Activated CD4-positive, alpha-beta T cell treated with anti-CD3 and anti-CD28 coated beads, Interleukin-2, amount 10 ng/mL, durations not matched to agents 24 days and 14 days (primary cell): ENCODE results near the gene CD151. TPM values are rescaled to one million over a fixed set of nuclear protein-coding genes. Genes with fewer than 3 reads are reported as not detected.

ENCODE experiments used
- DNase-seq: peaks from one replicate; pipeline ENCODE4 v3.0.0; 2022
- H3K27ac Mint-ChIP-seq: one replicate; pipeline ENCODE4 v1.8.0; 2022; ENCODE audit warnings: mild to moderate bottlenecking, mixed read lengths
- H3K27me3 Mint-ChIP-seq: one replicate; pipeline ENCODE4 v1.8.0; 2022; ENCODE audit warnings: mixed read lengths
- H3K36me3 Mint-ChIP-seq: one replicate; pipeline ENCODE4 v1.8.0; 2022; ENCODE audit warnings: low read depth, mild to moderate bottlenecking, mixed read lengths
- H3K4me1 Mint-ChIP-seq: one replicate; pipeline ENCODE4 v1.8.0; 2021; ENCODE audit warnings: mixed read lengths
- H3K4me3 Mint-ChIP-seq: one replicate; pipeline ENCODE4 v1.8.0; 2022; ENCODE audit warnings: mild to moderate bottlenecking, moderate library complexity, mixed read lengths
- H3K9me3 Mint-ChIP-seq: one replicate; pipeline ENCODE4 v1.8.0; 2021; ENCODE audit warnings: mixed read lengths
- intact Hi-C: fragments of 100-400 bp; cut with micrococcal nuclease; formaldehyde crosslinking; loops from one replicate; pipeline ENCODE4 v1.15.1; 2023
- total RNA-seq: library from RNA; stranded (reverse); gene quantifications from 2 replicates; pipeline ENCODE4 v1.2.3, GENCODE V29; 2022

The CD151 gene
- total RNA-seq, 1 donor from 2014 or later: 81.0 TPM

DNA sequence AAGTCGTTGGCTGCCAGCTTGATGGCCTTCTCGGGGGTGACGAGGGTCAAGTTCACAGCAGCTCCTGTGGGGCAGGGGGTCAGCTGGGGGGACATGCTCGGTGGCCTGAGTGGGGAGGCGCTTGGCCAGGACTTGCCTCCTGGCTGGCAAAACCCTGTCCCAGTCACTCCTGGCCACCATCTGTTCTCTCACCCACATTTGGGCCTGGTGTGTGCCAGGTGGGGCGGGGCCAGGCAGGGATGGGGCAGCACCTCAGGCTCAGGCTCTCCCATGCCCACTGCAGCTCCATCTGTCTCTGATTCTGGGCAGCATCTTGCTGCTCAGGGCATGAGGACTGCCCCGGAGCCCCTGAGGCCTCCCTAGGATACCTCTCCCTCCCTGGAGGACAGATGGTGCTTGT, 39.2 kb upstream of the CD151 start:
- DNase-seq: no peak
- Mint-ChIP-seq H3K4me1 (peaks cover 9% of the 10 kb centered on the region), H3K4me3 (peak overlapping the region; percentile 59), H3K27me3 (no peaks in the 10 kb centered on the region), H3K27ac (no peak overlapping the region), H3K9me3 (no peaks in the 10 kb centered on the region), H3K36me3 (peaks cover 13% of the 10 kb centered on the region)
- intact Hi-C loops: no loop called here

DNA sequence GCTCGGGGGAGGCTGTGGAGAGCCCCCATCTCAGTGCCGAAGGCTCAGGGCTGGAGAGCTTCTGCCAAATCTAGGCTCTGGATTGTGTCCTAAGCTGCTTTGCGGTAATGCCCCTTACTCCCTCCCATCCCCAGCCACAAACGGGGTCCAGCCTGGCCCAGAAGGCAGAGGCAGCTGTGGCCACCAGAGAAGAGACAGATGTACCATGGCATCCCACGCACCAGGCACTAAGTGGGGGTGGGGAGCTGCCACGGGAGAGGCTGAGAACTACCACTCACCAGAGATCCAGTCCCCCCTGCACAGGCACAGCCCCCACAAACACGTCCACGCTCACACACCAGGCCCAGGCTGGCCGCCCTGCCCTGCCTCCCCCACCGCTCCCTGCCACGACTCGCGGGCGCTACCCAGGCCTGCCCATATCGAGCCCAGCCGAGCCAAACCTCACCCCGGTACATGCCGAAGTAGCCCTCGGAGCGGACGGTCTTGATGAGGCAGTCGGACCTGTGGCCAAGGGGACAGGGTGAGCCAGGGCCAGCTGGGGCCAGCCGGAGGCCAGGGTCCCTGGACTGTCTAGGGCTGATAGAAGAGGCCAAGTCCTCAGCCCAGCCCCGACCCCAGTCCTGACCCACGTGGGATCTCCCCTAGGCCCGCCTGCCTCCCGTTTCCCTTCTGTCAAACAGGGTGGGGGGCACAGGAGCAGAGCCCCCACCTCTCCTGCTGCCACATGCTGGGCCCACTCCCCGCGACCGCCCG, 38.6 kb upstream of the CD151 start:
- Mint-ChIP-seq H3K4me3 (peak overlapping the region; percentile 59), H3K27me3 (no peaks in the 10 kb centered on the region), H3K4me1 (peaks cover 9% of the 10 kb centered on the region), H3K27ac (no peak overlapping the region), H3K9me3 (no peaks in the 10 kb centered on the region), H3K36me3 (peaks cover 13% of the 10 kb centered on the region)
- no peak for DNase-seq
- intact Hi-C loops: no loop called here

DNA sequence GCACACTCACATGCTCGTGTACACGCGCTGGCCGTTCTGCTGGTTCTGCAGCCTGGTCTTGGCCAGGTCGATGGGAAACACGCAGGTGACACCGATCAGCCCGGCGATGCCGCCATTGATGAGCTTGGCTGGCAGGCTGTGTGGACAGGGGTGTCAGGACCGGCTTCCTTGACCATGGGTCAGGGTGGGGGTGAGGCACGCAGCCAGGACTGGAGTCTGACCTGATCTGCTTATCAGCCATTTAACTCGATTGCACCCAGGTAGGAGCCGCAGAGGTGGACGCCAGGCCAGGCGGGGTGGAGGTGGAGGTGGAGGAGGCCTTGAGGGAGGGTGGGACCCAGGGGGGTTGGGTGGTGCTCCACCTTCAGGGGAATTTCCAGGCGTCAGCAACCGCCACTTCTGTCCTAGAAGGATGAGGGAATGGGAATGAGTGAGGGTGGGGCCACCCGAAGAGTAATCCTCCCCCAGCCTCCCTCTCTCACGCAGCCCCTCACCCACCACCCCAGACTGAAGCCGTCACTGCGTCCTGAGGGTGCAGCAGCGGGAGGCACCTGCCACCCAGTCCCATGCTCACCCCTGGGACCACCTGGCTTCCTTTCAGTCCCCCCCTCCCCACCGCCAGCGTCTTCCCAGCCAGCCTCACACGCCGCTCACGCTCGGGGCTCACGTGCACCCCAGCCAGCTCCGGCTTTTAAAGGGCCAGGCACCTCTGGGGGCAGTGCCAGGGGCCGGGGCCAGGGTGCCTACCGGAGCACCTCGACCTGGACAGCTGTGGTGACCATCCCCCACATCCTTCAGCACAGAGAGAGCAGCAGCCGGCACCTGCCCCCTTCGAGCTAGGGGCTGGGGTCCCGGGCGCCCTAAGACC, 37.8 kb upstream of the CD151 start:
- Mint-ChIP-seq H3K4me3 (peak overlapping the region; percentile 68), H3K27me3 (no peaks in the 10 kb centered on the region), H3K4me1 (peaks cover 7% of the 10 kb centered on the region), H3K27ac (no peak overlapping the region), H3K36me3 (peaks cover 15% of the 10 kb centered on the region), H3K9me3 (no peaks in the 10 kb centered on the region)
- DNase-seq: no peak
- intact Hi-C loops: loop anchor here (5.0 kb wide), 3 partner anchors 98 to 288 kb away; partner anchors contain the start of genes DEAF1, PHRF1, RNH1 and TMEM80

DNA sequence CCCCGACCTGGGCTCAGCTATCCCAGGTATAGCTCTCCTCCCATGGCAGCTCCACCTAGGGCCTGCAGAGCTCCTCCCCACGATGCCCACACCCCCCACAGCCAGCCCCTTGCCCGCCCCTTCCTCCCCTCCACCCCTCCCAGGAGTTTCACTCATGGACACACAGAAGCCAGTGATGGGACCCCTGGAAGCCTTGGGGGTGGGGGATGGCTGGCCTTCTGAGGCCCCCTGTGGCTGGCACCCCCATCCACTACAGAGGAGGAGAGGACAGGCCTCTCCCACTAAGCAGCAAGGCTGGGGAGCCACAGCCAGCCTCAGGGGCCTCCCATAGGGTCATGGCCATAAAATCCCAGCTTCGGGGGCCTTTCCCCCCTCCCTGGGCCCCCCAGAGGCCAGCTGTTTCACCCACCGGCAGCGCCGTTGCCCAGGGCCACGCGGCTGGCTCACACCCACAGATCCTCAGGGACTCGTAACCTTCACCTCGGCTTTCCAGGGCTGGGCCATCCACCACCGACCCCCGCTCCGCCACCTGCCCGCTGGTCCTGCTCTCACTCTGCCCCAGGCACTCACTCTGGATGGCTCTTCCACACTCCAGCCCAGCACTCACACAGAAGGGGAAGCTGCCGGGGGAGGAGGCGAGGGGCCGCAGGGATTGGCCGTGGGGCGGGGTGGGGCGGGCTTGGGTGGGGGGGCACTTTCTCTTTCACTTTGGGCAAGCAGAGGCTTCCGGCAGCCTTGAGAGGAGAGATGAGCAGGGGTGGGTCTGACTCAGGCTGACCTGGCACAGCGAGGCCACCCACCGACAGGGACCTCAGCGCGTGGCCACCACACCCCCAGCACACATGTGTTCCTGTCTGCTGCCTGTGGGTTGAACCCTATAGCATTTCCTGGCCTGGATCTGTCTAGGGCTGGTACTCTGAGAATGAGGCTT, 36.9 kb upstream of the CD151 start:
- no peaks in the 10 kb centered on the region for H3K27me3 Mint-ChIP-seq

DNA sequence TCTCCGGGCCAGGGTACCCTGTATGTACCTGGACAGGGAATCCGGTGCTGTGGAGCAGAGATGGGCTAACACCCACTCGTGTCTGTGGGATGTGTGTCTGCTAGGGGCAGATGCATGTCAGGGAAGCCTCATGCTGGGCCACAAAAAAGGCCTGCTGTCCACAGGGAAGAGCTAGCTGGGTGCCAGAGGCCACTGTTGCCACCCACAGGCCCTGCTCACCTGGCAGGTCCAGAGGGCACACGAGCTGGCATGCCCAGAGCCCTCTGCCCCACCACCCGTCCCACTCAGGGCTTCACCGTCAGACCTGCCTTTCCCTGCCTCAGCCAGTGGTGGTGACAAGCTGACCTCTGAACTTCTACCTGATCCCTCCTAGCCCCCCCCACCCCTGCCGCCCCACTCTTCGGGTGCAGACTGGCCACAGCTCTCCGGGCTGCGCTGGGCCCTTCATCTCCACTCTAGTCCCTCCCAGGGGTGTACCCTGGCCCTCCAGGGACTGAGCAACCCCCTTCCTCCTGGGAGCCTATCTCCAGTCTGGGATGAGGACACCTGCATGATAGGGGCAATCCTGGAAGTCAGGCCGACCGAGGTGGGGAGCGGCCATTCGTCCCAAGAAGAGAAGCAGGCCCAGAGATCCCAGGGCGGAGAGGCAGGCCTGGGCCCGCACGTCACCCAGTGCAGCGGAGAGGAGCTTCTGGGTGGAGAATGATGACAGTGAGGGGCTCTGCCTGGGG, 36.0 kb upstream of the CD151 start:
- intact Hi-C loops: loop anchor here (1.0 to 5.0 kb wide), 7 partner anchors 9 to 289 kb away; partner anchors contain the start of genes DEAF1, GATD1, PHRF1 and PIDD1

More for the DNA sequence above, 36.9 kb upstream of the CD151 start:
- Mint-ChIP-seq H3K4me1 (peaks cover 7% of the 10 kb centered on the region), H3K4me3 (peak overlapping the region; percentile 91), H3K36me3 (peaks cover 16% of the 10 kb centered on the region), H3K9me3 (no peaks in the 10 kb centered on the region), H3K27ac (peak overlapping the region; percentile 80)
- intact Hi-C loops: loop anchor here (1.0 to 5.0 kb wide), 7 partner anchors 9 to 289 kb away; partner anchors contain the start of genes DEAF1, GATD1, PHRF1 and PIDD1
- DNase-seq: peak; percentile 93

DNA sequence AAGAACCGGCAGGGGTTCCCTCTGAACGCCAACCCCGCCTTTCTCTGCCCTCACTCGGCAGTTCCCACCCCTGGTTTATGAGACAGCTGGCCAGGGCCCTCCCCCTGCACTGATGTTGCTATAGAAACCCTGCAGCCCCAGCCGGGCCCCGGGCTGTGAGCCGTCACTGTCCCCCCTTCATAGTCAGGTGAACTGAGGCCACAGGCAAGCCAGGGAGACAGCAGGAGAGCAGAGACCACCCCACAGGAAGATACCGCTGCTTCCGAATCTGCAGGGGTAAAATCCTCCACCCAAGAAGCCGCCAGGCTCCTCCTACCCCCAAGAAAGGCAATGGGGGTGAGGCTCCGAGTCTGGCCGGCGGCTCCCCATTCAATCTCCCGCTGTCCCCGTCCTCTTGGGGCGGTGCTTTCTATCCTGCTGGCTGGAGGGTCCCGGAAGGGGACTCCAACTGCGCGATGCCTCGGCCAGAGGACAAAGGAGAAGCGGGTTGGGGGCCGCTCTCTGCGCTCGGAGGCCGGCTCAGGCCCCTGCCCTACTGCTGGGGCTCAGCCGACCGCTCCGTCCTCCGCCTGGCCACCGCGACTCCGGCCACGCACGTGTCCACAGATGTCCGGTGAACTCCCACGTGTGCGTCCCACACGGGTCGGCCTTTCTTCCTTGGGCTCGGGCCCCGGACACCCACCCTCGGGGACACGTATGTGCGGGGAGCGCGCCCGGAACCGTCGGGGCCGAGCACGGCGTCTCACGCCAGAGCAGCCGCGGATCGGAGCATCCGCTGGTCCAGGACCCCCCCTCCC, 35.3 kb upstream of the CD151 start:
- Mint-ChIP-seq H3K9me3 (no peaks in the 10 kb centered on the region), H3K36me3 (peaks cover 16% of the 10 kb centered on the region), H3K27me3 (no peaks in the 10 kb centered on the region), H3K27ac (peak overlapping the region; percentile 87), H3K4me3 (peak overlapping the region; percentile 91), H3K4me1 (peaks cover 7% of the 10 kb centered on the region)
- intact Hi-C loops: loop anchor here (2.0 to 5.0 kb wide), 5 partner anchors 21 to 290 kb away; partner anchors contain the start of genes DEAF1, GATD1, PHRF1 and RNH1
- DNase-seq: peak; percentile 92

More for the DNA sequence above, 36.0 kb upstream of the CD151 start:
- Mint-ChIP-seq H3K27me3 (no peaks in the 10 kb centered on the region), H3K9me3 (no peaks in the 10 kb centered on the region), H3K4me1 (peaks cover 7% of the 10 kb centered on the region), H3K36me3 (peaks cover 18% of the 10 kb centered on the region), H3K4me3 (peak overlapping the region; percentile 91), H3K27ac (peak overlapping the region; percentile 87)
- DNase-seq: no peak

DNA sequence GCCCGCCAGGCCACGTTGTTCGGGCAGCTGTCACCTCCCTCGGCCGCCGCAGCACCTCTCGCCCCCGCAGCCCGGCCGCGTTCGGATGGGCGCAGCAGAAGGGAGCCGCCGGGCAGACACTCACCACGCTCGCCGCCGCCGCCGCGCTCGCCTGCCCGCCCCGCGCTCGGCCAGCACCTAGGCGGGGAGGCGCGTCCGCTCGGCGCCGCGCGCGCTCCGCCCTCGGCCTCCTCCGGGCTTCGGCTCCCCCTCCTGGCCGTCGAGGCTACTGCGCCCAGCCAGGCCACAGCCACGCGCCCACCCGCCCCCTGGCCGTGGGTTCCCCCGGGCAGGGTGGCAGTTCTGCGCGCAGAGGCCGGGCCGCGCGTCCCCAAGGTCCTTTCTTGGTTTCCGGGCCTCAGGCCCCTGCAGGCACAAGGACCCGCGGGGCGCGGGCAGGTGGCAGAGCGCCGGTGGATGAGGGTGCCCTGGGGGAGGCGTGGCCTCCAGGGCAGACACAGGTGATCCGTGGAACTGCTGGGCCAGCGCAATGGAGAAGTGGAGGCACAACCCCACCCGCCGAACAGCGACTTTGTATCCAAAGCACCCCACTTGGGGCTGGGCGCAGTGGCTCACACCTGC, 34.5 kb upstream of the CD151 start, which contains the start of gene SLC25A22:
SLC25A22 (minus strand) TSS at position 189 of the 621 bp plus-strand sequence. CDS start 3,275 bp downstream, outside the sequence.
- H3K4me1 Mint-ChIP-seq: peaks cover 7% of the 10 kb centered on the region
- peaks cover 16% of the 10 kb centered on the region for H3K36me3 Mint-ChIP-seq
- H3K27me3 Mint-ChIP-seq: no peaks in the 10 kb centered on the region
- intact Hi-C loops: loop anchor here (5.0 kb wide), 3 partner anchors 101 to 291 kb away; partner anchors contain the start of genes DEAF1, PHRF1, RNH1 and TMEM80
- no peaks in the 10 kb centered on the region for H3K9me3 Mint-ChIP-seq
- peak; percentile 97 for DNase-seq
- H3K4me3 Mint-ChIP-seq: peak within 1 kb of the TSS; percentile 91
- peak within 1 kb of the TSS; percentile 87 for H3K27ac Mint-ChIP-seq

DNA sequence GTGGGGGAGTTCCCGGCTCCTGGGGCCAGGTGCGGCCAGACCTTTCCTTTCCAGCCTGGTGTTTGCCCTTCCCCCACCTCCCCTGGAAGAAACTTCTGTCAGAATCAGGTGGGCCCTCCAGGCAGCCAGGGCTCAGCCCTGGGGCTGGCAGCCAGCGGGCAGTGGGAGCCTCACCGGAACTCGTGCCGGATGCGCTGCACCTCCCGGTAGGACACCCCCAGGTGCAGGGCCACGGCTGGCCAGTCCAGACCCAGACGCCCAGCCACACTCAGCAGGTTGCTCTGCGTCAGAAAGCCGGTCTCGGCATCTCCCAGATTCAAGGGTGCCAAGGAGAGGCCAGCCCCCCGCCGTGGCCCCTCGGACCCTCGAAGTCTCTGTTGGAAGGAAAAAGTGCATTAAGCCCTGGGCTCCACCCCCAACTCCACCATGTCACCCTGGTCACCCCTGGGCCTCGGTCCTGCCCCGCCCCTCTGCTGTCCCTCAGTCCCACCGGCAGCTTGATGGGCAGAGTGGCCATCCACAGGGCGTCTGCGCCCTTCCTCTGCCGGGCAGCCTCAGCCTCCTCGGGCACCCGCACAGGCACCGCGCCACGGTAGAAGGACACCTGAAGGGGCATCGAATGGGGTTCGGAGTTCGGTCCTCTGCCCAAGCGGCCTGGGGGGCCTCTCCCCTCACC, 33.0 kb upstream of the CD151 start:
- H3K36me3 Mint-ChIP-seq: peaks cover 14% of the 10 kb centered on the region
- H3K27me3 Mint-ChIP-seq: no peaks in the 10 kb centered on the region
- intact Hi-C loops: loop anchor here (5.0 kb wide), 3 partner anchors 102 to 292 kb away; partner anchors contain the start of genes DEAF1, PHRF1, RNH1 and TMEM80

DNA sequence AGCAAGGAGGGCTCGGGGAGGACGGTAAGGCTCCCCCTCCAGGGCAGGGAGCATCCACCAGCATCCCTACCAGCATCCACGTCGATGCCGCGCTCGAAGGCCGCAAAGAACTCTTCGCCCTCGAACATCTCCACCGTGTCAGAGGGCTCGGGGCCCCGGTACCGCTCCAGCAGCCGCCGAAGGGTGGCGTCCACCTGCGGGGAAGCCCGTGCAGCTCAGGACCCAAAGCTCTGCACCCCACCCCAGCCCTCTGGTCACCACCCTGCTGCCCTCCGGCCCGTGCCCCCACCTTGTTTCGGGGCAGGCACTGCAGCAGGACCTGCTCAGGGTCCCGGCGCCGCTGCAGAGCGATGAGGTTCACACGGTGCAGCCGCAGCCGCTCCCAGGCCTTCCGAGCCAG, 32.3 kb upstream of the CD151 start:
- Mint-ChIP-seq H3K27ac (no peak overlapping the region), H3K36me3 (peaks cover 14% of the 10 kb centered on the region), H3K27me3 (no peaks in the 10 kb centered on the region), H3K9me3 (no peaks in the 10 kb centered on the region), H3K4me1 (peaks cover 9% of the 10 kb centered on the region), H3K4me3 (no peak overlapping the region)
- no peak for DNase-seq
- intact Hi-C loops: no loop called here

More for the DNA sequence above, 33.0 kb upstream of the CD151 start:
- H3K4me3 Mint-ChIP-seq: no peak overlapping the region
- no peak for DNase-seq
- H3K9me3 Mint-ChIP-seq: no peaks in the 10 kb centered on the region
- peaks cover 9% of the 10 kb centered on the region for H3K4me1 Mint-ChIP-seq
- H3K27ac Mint-ChIP-seq: no peak overlapping the region

DNA sequence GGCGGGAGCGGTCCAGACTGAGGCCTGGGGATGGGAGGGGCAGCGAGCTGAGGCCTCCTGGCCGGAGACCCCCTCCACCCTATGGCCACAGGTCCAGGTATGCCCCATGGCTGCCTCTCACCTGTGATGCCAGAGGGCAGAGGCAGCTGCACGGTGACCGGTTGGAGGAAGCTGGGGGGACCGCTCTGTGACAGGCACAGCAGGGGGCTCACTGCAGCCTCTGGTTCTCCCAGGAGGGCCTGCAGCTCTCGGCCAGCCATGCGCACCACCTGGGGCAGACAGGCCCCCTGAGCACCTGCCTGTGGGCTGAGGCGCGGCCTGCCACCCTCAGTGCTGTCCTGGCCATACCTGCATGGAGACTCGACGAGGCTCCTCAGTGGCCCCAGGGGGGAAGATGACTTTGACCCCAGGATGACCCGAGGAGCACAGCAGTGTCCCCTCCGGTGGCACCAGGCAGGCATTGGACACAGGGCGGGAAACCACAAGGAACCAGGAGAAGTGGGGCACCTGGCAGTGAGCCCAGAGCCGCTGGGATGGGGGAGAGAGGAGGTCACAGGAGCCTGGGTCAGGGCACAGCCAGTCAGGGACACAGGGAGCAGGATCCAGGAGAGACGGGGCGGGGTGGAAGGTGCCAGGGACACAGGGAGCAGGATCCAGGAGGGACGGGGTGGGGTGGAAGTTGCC, 31.5 kb upstream of the CD151 start:
- Mint-ChIP-seq H3K36me3 (peaks cover 10% of the 10 kb centered on the region), H3K27me3 (no peaks in the 10 kb centered on the region), H3K4me1 (peaks cover 7% of the 10 kb centered on the region), H3K9me3 (no peaks in the 10 kb centered on the region), H3K27ac (peak overlapping the region; percentile 20), H3K4me3 (peak overlapping the region; percentile 35)
- DNase-seq: no peak
- intact Hi-C loops: no loop called here
